Mesenchymal stem cell (in vitro differentiated cells and primary cell): Measurements from ENCODE around the gene HEXIM1. TPM values are rescaled to one million over a fixed set of nuclear protein-coding genes. Genes with fewer than 3 reads are reported as not detected.

Experiments used
- DNase-seq: peaks from one replicate; pipeline ENCODE4 v3.0.0-alpha.2; 2013
- H2AFZ ChIP-seq: one replicate; pipeline ENCODE4 v1.6.1; 2013; ENCODE audit warnings: low read depth, mild to moderate bottlenecking, control low read depth, inconsistent platforms, low read length, moderate library complexity
- H2AK5ac ChIP-seq: 2 replicates; pipeline ENCODE4 v1.6.1; 2013; ENCODE audit warnings: low read length, moderate library complexity, mild to moderate bottlenecking, inconsistent platforms; ENCODE audit not compliant: severe bottlenecking
- H2BK120ac ChIP-seq: one replicate; pipeline ENCODE4 v1.6.1; 2013; ENCODE audit warnings: low read depth, mild to moderate bottlenecking, inconsistent platforms, low read length, moderate library complexity
- H2BK12ac ChIP-seq, 2 experiments: one replicate each; pipeline ENCODE4 v1.6.1; 2013; ENCODE audit warnings: inconsistent platforms in 2 of 2, low read length in 2 of 2, mild to moderate bottlenecking in 2 of 2, moderate library complexity in 2 of 2, control low read depth in 1 of 2
- H2BK15ac ChIP-seq: one replicate; pipeline ENCODE4 v1.6.1; 2013; ENCODE audit warnings: mild to moderate bottlenecking, low read depth, inconsistent platforms; ENCODE audit not compliant: poor library complexity, severe bottlenecking
- H2BK5ac ChIP-seq: 2 replicates; pipeline ENCODE4 v1.6.1; 2013; ENCODE audit warnings: low read depth, mild to moderate bottlenecking, low read length, control low read depth, inconsistent platforms; ENCODE audit not compliant: poor library complexity, severe bottlenecking
- H3K14ac ChIP-seq, 2 experiments: one replicate each; pipeline ENCODE4 v1.6.1; 2013; ENCODE audit warnings: inconsistent platforms in 2 of 2, low read length in 2 of 2, control low read depth in 1 of 2, mild to moderate bottlenecking in 1 of 2, moderate library complexity in 1 of 2
- H3K18ac ChIP-seq, 2 experiments: one replicate each; pipeline ENCODE4 v1.6.1; 2013; ENCODE audit warnings: inconsistent platforms in 2 of 2, low read length in 2 of 2, control low read depth in 1 of 2, low read depth in 1 of 2, mild to moderate bottlenecking in 1 of 2
- H3K23ac ChIP-seq, 2 experiments: one replicate each; pipeline ENCODE4 v1.6.1; 2013; ENCODE audit warnings: inconsistent platforms in 2 of 2, low read length in 2 of 2, mild to moderate bottlenecking in 2 of 2, moderate library complexity in 2 of 2, control low read depth in 1 of 2
- H3K27ac ChIP-seq: 2 replicates; pipeline ENCODE4 v1.5.1; 2013; ENCODE audit warnings: mild to moderate bottlenecking, moderate library complexity, low read length, control low read depth, inconsistent platforms; ENCODE audit not compliant: poor library complexity, severe bottlenecking
- H3K27me3 ChIP-seq, 2 experiments: 2 replicates each; pipeline versions ENCODE4 v1.6.1 to v1.7.0; 2013; ENCODE audit warnings: low read length in 2 of 2, mild to moderate bottlenecking in 2 of 2, moderate library complexity in 2 of 2, control low read depth in 1 of 2, inconsistent platforms in 1 of 2; ENCODE audit not compliant: control insufficient read depth in 1 of 2, insufficient read depth in 1 of 2
- H3K36me3 ChIP-seq, 2 experiments: 2 replicates each; pipeline versions ENCODE4 v1.6.1 to v1.7.0; 2013; ENCODE audit warnings: low read length in 2 of 2, control low read depth in 1 of 2, inconsistent platforms in 1 of 2, low read depth in 1 of 2, mild to moderate bottlenecking in 1 of 2; ENCODE audit not compliant: insufficient read depth in 2 of 2, control insufficient read depth in 1 of 2
- H3K4ac ChIP-seq, 2 experiments: one replicate each; pipeline ENCODE4 v1.6.1; 2013; ENCODE audit warnings: inconsistent platforms in 2 of 2, low read length in 2 of 2, mild to moderate bottlenecking in 2 of 2, moderate library complexity in 2 of 2, control low read depth in 1 of 2, low read depth in 1 of 2
- H3K4me1 ChIP-seq: 2 replicates; pipeline ENCODE4 v1.6.1; 2013; ENCODE audit warnings: low read depth, low read length, control low read depth; ENCODE audit not compliant: control insufficient read depth, insufficient read depth
- H3K4me2 ChIP-seq: 2 replicates; pipeline ENCODE4 v1.6.1; 2013; ENCODE audit warnings: low read length, mild to moderate bottlenecking, inconsistent platforms; ENCODE audit not compliant: poor library complexity, severe bottlenecking
- H3K4me3 ChIP-seq, 2 experiments: 2 replicates each; pipeline versions ENCODE4 v1.5.1 to v1.7.0; 2013; ENCODE audit warnings: low read length in 2 of 2, mild to moderate bottlenecking in 2 of 2, control low read depth in 1 of 2, low read depth in 1 of 2; ENCODE audit not compliant: insufficient read depth in 1 of 2
- H3K79me1 ChIP-seq: replicated peaks from 2 replicates; pipeline ENCODE4 v1.6.1; 2013; ENCODE audit warnings: mild to moderate bottlenecking, control low read depth, low read length, inconsistent platforms; ENCODE audit not compliant: poor library complexity, severe bottlenecking
- H3K9ac ChIP-seq: 2 replicates; pipeline ENCODE4 v1.7.0; 2013; ENCODE audit warnings: mild to moderate bottlenecking, low read length, moderate library complexity
- H3K9me3 ChIP-seq: 2 replicates; pipeline ENCODE4 v1.7.0; 2013; ENCODE audit warnings: mild to moderate bottlenecking, low read length; ENCODE audit not compliant: control insufficient read depth
- H4K8ac ChIP-seq: one replicate; pipeline ENCODE4 v1.6.1; 2013; ENCODE audit warnings: inconsistent platforms, mild to moderate bottlenecking, low read length, moderate library complexity
- H4K91ac ChIP-seq: one replicate; pipeline ENCODE4 v1.6.1; 2013; ENCODE audit warnings: mild to moderate bottlenecking, low read length, inconsistent platforms
- WGBS: methylation state at CpG from one replicate; pipeline ENCODE4 v1.1.7; 2013; ENCODE audit warnings: mixed read lengths; 5-methylcytosine and 5-hydroxymethylcytosine counted together
- polyA plus RNA-seq, 2 experiments: library from polyadenylated mRNA; stranded (reverse); fragments of 200-250 nt; gene quantifications; one replicate each; pipeline ENCODE4 v1.2.3, GENCODE V29; 2013

The HEXIM1 gene
- 23.8 TPM for polyA plus RNA-seq (2013, experiment 1 of 2)
- polyA plus RNA-seq (2013, experiment 2 of 2): 23.7 TPM

GRCh38 chr17:45148183-45149036, at the start of gene HEXIM1:
Gene HEXIM1 (plus strand): TSS chr17:45148475. CDS start chr17:45149191, 716 bp downstream.
- Histone ChIP-seq H3K18ac (peak within 1 kb of the TSS; percentile 98 to 99), H3K4ac (peak within 1 kb of the TSS; percentile 91 to 99), H3K27ac (peak within 1 kb of the TSS; percentile 98), H4K8ac (peak within 1 kb of the TSS; percentile 98), H3K14ac (peak within 1 kb of the TSS; percentile 95), H2BK15ac (peak within 1 kb of the TSS; percentile 69), H3K9ac (peak within 1 kb of the TSS; percentile 99), H3K79me1 (peaks cover 12% of the 10 kb centered on the region), H3K4me3 (peak within 1 kb of the TSS; percentile 95 to 96), H2BK120ac (peak within 1 kb of the TSS; percentile 71), H3K4me2 (peak within 1 kb of the TSS; percentile 97), H3K9me3 (no peaks in the 10 kb centered on the region), H3K36me3 (peaks cover 6 to 14% of the 10 kb centered on the region in 2 experiments), H3K23ac (peak within 1 kb of the TSS in 1 of 2 experiments; percentile 98), H2AK5ac (peak within 1 kb of the TSS; percentile 96), H3K27me3 (no peaks in the 10 kb centered on the region), H4K91ac (peak within 1 kb of the TSS; percentile 91), H3K4me1 (peaks cover 27% of the 10 kb centered on the region), H2BK5ac (peak within 1 kb of the TSS; percentile 97), H2AFZ (peak within 1 kb of the TSS; percentile 75), H2BK12ac (peak within 1 kb of the TSS; percentile 73 to 88)
- WGBS: under 1% methylated on average over 55 of the region's 58 CpGs
- peak; percentile 100 for DNase-seq

- Histone ChIP-seq H2BK5ac (no peak overlapping the region), H3K4me1 (peaks cover 20% of the 10 kb centered on the region), H2BK15ac (no peak overlapping the region), H4K91ac (no peak overlapping the region), H3K4me2 (no peak overlapping the region), H3K4me3 (no peak overlapping the region), H3K27me3 (no peaks in the 10 kb centered on the region), H3K79me1 (peaks cover 35% of the 10 kb centered on the region), H3K36me3 (peaks cover 71 to 77% of the 10 kb centered on the region in 2 experiments), H3K23ac (no peak overlapping the region), H2BK120ac (no peak overlapping the region), H3K4ac (no peak overlapping the region), H3K18ac (no peak overlapping the region), H4K8ac (no peak overlapping the region), H3K14ac (no peak overlapping the region), H2AK5ac (no peak overlapping the region), H3K9me3 (no peaks in the 10 kb centered on the region), H3K9ac (peak overlapping the region; percentile 63), H2BK12ac (no peak overlapping the region), H2AFZ (no peak overlapping the region), H3K27ac (peak overlapping the region; percentile 35)
- 51% methylated on average over 9 of the region's 9 CpGs for WGBS
- DNase-seq: peak; percentile 84
Observed at GRCh38 chr17:45098869-45099616, 49.2 kb upstream of the HEXIM1 start.

GRCh38 chr17:45101546-45101882, 46.8 kb upstream of the HEXIM1 start:
- H3K27ac ChIP-seq: peak overlapping the region; percentile 80
- no peak overlapping the region for H2BK5ac ChIP-seq
- H3K23ac ChIP-seq: no peak overlapping the region
- peak overlapping the region; percentile 70 for H3K9ac ChIP-seq
- no peak overlapping the region for H2BK120ac ChIP-seq
- H3K79me1 ChIP-seq: peaks cover 30% of the 10 kb centered on the region
- no peak overlapping the region for H4K8ac ChIP-seq
- H2AK5ac ChIP-seq: peak overlapping the region; percentile 67
- no peak overlapping the region for H3K4ac ChIP-seq
- H3K18ac ChIP-seq: no peak overlapping the region
- no peak overlapping the region for H2BK15ac ChIP-seq
- H3K4me2 ChIP-seq: no peak overlapping the region
- peaks cover 21% of the 10 kb centered on the region for H3K4me1 ChIP-seq
- peaks cover 80 to 83% of the 10 kb centered on the region in 2 experiments for H3K36me3 ChIP-seq
- no peak overlapping the region for H3K4me3 ChIP-seq
- no peak overlapping the region for H3K14ac ChIP-seq
- H2AFZ ChIP-seq: no peak overlapping the region
- H3K9me3 ChIP-seq: no peaks in the 10 kb centered on the region
- H2BK12ac ChIP-seq: no peak overlapping the region
- H4K91ac ChIP-seq: no peak overlapping the region
- no peak for DNase-seq
- 94% methylated on average over 9 of the region's 9 CpGs for WGBS
- no peaks in the 10 kb centered on the region for H3K27me3 ChIP-seq
